Parathyroid adenoma (tissue), 2 donors: ENCODE results near the gene TGFB2.

Experiments used
- H2AFZ ChIP-seq: fragments of 300-600 bp; sonication (generic); one replicate; pipeline ENCODE4 v1.7.0; 2017; ENCODE audit warnings: antibody characterized with exemption, mild to moderate bottlenecking
- H3K27ac ChIP-seq: fragments of 300-600 bp; sonication (generic); one replicate; pipeline ENCODE4 v1.7.0; 2017
- H3K27me3 ChIP-seq: fragments of 300-600 bp; sonication (generic); one replicate; pipeline ENCODE4 v1.7.0; 2017; ENCODE audit warnings: low read length; ENCODE audit not compliant: control insufficient read depth, insufficient read depth
- H3K36me3 ChIP-seq: fragments of 300-600 bp; sonication (generic); one replicate; pipeline ENCODE4 v1.7.0; 2017; ENCODE audit warnings: low read length; ENCODE audit not compliant: control insufficient read depth, insufficient read depth
- H3K4me1 ChIP-seq: fragments of 300-600 bp; sonication (generic); one replicate; pipeline ENCODE4 v1.7.0; 2017; ENCODE audit warnings: control low read depth
- H3K4me2 ChIP-seq: fragments of 300-600 bp; sonication (generic); one replicate; pipeline ENCODE4 v1.7.0; 2017; ENCODE audit warnings: low read length
- H3K4me3 ChIP-seq: fragments of 300-600 bp; sonication (generic); one replicate; pipeline ENCODE4 v1.7.0; 2017; ENCODE audit warnings: low read depth, low read length
- H3K79me2 ChIP-seq: fragments of 300-600 bp; sonication (generic); one replicate; pipeline ENCODE4 v1.7.0; 2017; ENCODE audit warnings: control low read depth
- H3K9ac ChIP-seq: fragments of 300-600 bp; sonication (generic); one replicate; pipeline ENCODE4 v1.7.0; 2017; ENCODE audit warnings: mild to moderate bottlenecking
- H3K9me3 ChIP-seq: fragments of 300-600 bp; sonication (generic); one replicate; pipeline ENCODE4 v1.7.0; 2017; ENCODE audit warnings: low read length; ENCODE audit not compliant: control insufficient read depth
- TF ChIP-seq, protein P1 (sequence below): fragments of 300-600 bp; sonication (generic); IDR thresholded peaks from one replicate; pipeline ENCODE4 v1.7.0; 2017; ENCODE audit warnings: antibody characterized with exemption, mild to moderate bottlenecking
- donor health status: primary hyperparathyroidism.

TGFB2 gene

DNA sequence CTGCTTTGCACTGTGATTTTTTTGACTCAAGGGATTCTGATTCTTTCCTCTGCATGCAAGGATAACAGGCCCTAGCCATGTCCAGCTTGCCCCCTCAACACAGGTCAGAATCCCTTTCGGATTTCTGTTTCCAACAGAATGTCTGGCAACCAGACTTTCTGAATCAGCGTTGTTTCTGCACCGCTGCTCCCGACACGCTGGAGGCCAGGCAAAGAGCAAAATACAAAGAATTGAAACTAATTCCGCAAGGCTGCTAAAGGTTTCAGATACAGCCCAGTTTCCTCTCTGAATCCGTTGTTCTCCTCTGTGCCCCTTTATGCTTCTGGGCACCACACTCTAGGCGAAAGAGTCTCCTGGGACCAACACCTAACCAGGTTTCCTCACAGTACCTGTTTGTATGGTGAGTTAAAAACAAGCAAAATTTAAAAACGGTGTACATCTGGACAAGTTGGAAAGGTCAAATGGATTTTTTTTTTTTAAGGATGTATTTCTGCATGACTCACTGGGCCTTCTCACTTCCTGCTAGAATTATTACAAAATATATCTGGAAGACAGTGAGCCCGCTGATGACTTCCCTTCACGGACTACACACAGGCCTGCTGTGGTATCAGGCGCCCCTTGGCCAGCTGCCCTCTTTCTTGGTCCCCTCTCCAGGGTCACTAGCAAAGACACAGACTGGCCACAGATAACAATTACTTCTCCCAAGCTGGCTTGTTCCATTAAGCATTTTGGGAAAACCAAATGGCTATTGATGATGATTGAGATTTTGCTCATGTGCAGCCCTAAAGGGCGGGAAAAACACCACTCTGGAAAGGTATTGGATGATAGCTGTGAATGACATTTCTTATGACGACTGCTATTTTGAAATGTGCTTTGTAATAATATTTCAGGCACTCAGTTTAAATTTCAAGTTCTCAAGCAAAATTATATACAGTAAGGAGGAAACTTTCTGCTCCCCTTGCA is 118.3 kb downstream of the TGFB2 start:
- no peak overlapping the region for H3K9ac ChIP-seq
- H3K36me3 ChIP-seq, result no peaks in the 10 kb centered on the region
- no peak overlapping the region for H3K4me3 ChIP-seq
- no peaks in the 10 kb centered on the region for H3K27me3 ChIP-seq
- H3K79me2 ChIP-seq, result no peaks in the 10 kb centered on the region
- no peaks in the 10 kb centered on the region for H3K9me3 ChIP-seq
- H3K4me2 ChIP-seq, result no peak overlapping the region
- H3K4me1 ChIP-seq, result no peaks in the 10 kb centered on the region
- TF ChIP-seq, protein P1, sequence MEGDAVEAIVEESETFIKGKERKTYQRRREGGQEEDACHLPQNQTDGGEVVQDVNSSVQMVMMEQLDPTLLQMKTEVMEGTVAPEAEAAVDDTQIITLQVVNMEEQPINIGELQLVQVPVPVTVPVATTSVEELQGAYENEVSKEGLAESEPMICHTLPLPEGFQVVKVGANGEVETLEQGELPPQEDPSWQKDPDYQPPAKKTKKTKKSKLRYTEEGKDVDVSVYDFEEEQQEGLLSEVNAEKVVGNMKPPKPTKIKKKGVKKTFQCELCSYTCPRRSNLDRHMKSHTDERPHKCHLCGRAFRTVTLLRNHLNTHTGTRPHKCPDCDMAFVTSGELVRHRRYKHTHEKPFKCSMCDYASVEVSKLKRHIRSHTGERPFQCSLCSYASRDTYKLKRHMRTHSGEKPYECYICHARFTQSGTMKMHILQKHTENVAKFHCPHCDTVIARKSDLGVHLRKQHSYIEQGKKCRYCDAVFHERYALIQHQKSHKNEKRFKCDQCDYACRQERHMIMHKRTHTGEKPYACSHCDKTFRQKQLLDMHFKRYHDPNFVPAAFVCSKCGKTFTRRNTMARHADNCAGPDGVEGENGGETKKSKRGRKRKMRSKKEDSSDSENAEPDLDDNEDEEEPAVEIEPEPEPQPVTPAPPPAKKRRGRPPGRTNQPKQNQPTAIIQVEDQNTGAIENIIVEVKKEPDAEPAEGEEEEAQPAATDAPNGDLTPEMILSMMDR, result no peak
- peak overlapping the region; percentile 17 for H3K27ac ChIP-seq
- H2AFZ ChIP-seq, result peak overlapping the region; percentile 56

DNA sequence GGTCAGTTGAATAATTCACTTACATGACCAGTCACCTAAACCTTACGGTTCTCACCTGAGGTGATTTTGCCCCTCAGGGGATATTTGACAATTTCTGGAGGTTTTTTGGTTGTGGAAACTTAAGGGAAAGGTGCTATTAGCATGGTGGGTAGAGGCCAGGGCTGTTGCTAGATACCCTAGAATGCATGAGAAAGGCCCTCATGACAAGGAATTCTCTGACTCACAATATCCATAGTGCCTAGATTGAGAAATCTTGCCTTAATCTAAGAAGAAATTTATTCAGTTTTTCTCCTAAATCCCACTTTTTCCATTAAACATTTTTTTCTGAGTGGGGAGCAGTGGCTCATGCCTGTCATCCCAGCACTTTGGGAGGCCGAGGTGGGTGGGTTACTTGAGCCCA is 119.7 kb downstream of the TGFB2 start:
- no peak overlapping the region for H2AFZ ChIP-seq
- H3K79me2 ChIP-seq, result no peaks in the 10 kb centered on the region
- TF ChIP-seq, protein P1, result no peak
- H3K27ac ChIP-seq, result no peak overlapping the region
- H3K27me3 ChIP-seq, result no peaks in the 10 kb centered on the region
- H3K4me2 ChIP-seq, result no peak overlapping the region
- H3K36me3 ChIP-seq, result no peaks in the 10 kb centered on the region
- no peak overlapping the region for H3K4me3 ChIP-seq
- no peaks in the 10 kb centered on the region for H3K9me3 ChIP-seq
- no peak overlapping the region for H3K9ac ChIP-seq
- H3K4me1 ChIP-seq, result no peaks in the 10 kb centered on the region

DNA sequence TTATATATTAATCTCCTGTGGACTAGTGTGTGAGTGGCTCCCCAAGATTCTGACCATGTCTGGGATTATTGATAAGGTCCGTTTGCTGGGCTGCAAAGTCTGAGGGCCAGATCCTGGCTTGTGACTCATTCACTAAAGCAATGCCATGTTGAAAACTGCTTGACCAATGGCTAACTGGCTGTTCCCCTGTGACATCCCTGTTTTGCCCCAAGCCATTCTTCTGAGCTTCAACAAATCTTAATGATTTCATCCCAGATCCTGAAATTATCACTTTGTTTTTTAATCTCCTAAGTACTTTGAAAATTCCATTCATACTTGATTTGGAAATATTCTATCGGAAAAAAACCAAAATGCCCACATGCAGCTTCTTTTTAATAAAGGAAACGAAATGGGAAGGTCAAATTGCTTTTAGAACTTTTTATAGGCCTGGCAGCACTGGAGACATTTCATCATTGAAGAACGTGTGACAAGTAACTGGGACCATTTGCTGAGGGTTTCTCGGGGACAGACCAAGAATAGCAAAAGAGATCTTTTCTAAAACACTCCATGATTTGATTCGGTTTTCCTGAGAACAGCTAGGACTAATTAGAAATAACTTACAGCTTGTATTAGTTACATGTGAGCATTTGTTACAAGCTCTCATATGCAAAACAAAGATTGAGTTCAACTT is 121.3 kb downstream of the TGFB2 start:
- Histone ChIP-seq H3K9me3 (no peaks in the 10 kb centered on the region), H3K4me1 (no peaks in the 10 kb centered on the region), H3K79me2 (no peaks in the 10 kb centered on the region), H3K4me3 (no peak overlapping the region), H3K27me3 (no peaks in the 10 kb centered on the region), H3K27ac (no peak overlapping the region), H2AFZ (no peak overlapping the region), H3K9ac (no peak overlapping the region), H3K4me2 (no peak overlapping the region), H3K36me3 (no peaks in the 10 kb centered on the region)
- TF ChIP-seq, protein P1, result no peak

DNA sequence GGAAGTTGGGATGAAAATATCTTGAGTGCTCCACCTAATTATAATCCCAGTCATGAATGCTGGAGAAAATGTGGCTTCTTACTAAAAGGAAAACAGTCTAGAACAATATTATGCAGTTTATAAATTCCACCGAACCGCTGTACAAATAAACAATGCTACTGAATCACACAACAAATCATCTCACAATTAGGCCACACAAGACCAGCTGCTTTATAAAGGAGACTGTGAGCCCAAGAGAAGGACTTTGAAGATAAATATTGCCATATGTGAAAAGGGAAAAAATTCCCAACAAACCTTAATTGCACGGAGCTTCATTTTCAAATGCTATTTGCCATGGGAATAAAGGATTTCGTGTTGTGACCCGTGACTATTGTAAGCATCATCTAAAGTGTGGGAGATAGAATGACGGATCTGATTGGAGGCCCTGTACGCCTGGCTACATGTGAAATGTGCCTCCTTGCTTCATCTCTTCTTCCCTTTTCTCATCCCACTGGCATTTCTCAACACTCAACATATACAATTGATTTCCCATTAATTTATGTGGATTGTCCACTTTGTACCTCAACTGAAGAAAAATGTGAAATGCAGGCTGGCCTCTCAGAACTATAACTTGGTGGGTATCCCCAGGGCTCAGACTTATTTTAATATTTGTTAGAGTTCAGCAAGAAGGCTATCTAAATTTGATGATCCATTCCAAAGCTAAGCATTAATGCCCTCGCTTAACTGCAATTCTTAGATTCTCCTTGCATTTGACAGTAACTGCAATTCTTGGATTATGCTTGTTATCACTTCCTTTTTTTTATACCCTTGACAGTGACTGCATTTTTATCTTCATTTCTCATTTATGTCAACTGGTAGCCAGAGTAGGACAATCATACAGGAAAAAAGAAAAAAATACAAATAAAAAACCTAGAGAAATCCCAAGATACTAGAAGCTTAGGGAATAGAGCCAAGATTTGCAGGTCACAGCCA is 122.3 kb downstream of the TGFB2 start:
- H3K27ac ChIP-seq, result no peak overlapping the region
- no peaks in the 10 kb centered on the region for H3K27me3 ChIP-seq
- TF ChIP-seq, protein P1, result no peak

More for the DNA sequence above, 122.3 kb downstream of the TGFB2 start:
- Histone ChIP-seq H3K4me1 (no peaks in the 10 kb centered on the region), H3K79me2 (no peaks in the 10 kb centered on the region), H2AFZ (no peak overlapping the region), H3K4me3 (no peak overlapping the region), H3K9me3 (no peaks in the 10 kb centered on the region), H3K36me3 (no peaks in the 10 kb centered on the region), H3K4me2 (no peak overlapping the region), H3K9ac (no peak overlapping the region)
